ENCODE results near the gene LRP1B.

LRP1B gene

DNA sequence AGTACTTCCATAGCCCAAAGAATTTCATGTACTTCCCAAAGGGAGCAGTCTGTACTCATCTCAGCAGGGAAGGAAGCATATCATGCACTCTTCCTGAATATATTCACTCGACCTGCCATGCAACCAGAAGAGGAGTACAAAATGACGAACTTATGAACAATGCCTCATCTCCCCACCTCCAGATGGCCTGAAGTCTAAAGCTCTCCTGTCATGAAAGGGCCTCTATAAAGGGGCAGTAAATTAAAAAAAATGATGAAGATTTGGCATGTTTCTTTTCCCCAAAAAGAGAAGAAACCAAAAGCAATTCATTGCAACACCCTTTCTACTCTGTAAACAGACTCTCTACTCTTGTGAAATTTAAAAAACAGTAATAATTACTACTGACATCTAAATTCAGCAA, 1601.1 kb downstream of the LRP1B start:
- no peaks in the 10 kb centered on the region for H3K9me3 ChIP-seq (ENCODE audit: control insufficient read depth, insufficient read depth, low read depth, low read length)
- no peaks in the 10 kb centered on the region for H3K36me3 ChIP-seq (ENCODE audit: control insufficient read depth, insufficient read depth, low read length)
- no peak overlapping the region for H3K27ac ChIP-seq (ENCODE audit: low read depth, low read length)
- H3K9ac ChIP-seq (ENCODE audit: low read length): no peak overlapping the region
- H3K4me3 ChIP-seq (ENCODE audit: low read depth, low read length): no peak overlapping the region
- no peaks in the 10 kb centered on the region for H3K27me3 ChIP-seq (ENCODE audit: control insufficient read depth, insufficient read depth, low read length)
- H3K4me1 ChIP-seq (ENCODE audit: control insufficient read depth, insufficient read depth, low read length): no peaks in the 10 kb centered on the region

GRCh38 chr2:140528982-140529381, 1601.8 kb downstream of the LRP1B start:
- Histone ChIP-seq H3K9me3 (ENCODE audit: control insufficient read depth, insufficient read depth, low read depth, low read length) (no peaks in the 10 kb centered on the region), H3K27ac (ENCODE audit: low read depth, low read length) (no peak overlapping the region), H3K4me1 (ENCODE audit: control insufficient read depth, insufficient read depth, low read length) (no peaks in the 10 kb centered on the region), H3K36me3 (ENCODE audit: control insufficient read depth, insufficient read depth, low read length) (no peaks in the 10 kb centered on the region), H3K27me3 (ENCODE audit: control insufficient read depth, insufficient read depth, low read length) (no peaks in the 10 kb centered on the region), H3K4me3 (ENCODE audit: low read depth, low read length) (no peak overlapping the region), H3K9ac (ENCODE audit: low read length) (no peak overlapping the region)

DNA sequence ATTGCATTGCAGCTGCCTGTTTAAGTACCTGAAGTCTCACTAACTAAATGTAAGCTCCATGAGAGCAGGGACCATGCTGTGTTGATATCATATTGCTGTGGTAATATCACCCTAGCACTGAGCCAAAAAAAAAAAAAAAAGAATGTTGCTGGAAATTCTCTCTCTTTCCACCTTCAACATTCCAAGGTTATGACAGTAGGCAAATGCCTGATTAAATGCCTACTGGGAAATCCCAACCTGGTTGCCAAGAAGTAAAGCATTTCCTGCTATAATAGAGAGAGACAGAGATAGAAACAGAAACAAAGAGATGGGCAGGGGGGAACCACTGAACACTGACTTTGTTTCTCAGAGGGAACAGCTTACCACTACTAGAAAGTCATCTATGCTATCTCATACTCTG, 1604.2 kb downstream of the LRP1B start:
- Histone ChIP-seq H3K36me3 (ENCODE audit: control insufficient read depth, insufficient read depth, low read length) (no peaks in the 10 kb centered on the region), H3K27ac (ENCODE audit: low read depth, low read length) (no peak overlapping the region)

GRCh38 chr2:140512106-140512505, 1618.7 kb downstream of the LRP1B start:
- Histone ChIP-seq H3K4me3 (ENCODE audit: low read depth, low read length) (no peak overlapping the region), H3K36me3 (ENCODE audit: control insufficient read depth, insufficient read depth, low read length) (no peaks in the 10 kb centered on the region), H3K27ac (ENCODE audit: low read depth, low read length) (no peak overlapping the region), H3K27me3 (ENCODE audit: control insufficient read depth, insufficient read depth, low read length) (no peaks in the 10 kb centered on the region), H3K9ac (ENCODE audit: low read length) (no peak overlapping the region), H3K9me3 (ENCODE audit: control insufficient read depth, insufficient read depth, low read depth, low read length) (no peaks in the 10 kb centered on the region), H3K4me1 (ENCODE audit: control insufficient read depth, insufficient read depth, low read length) (no peaks in the 10 kb centered on the region)

More for the DNA sequence above, 1604.2 kb downstream of the LRP1B start:
- Histone ChIP-seq H3K4me1 (ENCODE audit: control insufficient read depth, insufficient read depth, low read length) (no peaks in the 10 kb centered on the region), H3K4me3 (ENCODE audit: low read depth, low read length) (no peak overlapping the region), H3K27me3 (ENCODE audit: control insufficient read depth, insufficient read depth, low read length) (no peaks in the 10 kb centered on the region), H3K9me3 (ENCODE audit: control insufficient read depth, insufficient read depth, low read depth, low read length) (no peaks in the 10 kb centered on the region), H3K9ac (ENCODE audit: low read length) (no peak overlapping the region)

GRCh38 chr2:140509765-140510164, 1621.1 kb downstream of the LRP1B start:
- no peaks in the 10 kb centered on the region for H3K27me3 ChIP-seq (ENCODE audit: control insufficient read depth, insufficient read depth, low read length)
- H3K36me3 ChIP-seq (ENCODE audit: control insufficient read depth, insufficient read depth, low read length): no peaks in the 10 kb centered on the region
- no peak overlapping the region for H3K9ac ChIP-seq (ENCODE audit: low read length)
- H3K4me3 ChIP-seq (ENCODE audit: low read depth, low read length): no peak overlapping the region
- H3K4me1 ChIP-seq (ENCODE audit: control insufficient read depth, insufficient read depth, low read length): no peaks in the 10 kb centered on the region
- no peaks in the 10 kb centered on the region for H3K9me3 ChIP-seq (ENCODE audit: control insufficient read depth, insufficient read depth, low read depth, low read length)
- no peak overlapping the region for H3K27ac ChIP-seq (ENCODE audit: low read depth, low read length)

DNA sequence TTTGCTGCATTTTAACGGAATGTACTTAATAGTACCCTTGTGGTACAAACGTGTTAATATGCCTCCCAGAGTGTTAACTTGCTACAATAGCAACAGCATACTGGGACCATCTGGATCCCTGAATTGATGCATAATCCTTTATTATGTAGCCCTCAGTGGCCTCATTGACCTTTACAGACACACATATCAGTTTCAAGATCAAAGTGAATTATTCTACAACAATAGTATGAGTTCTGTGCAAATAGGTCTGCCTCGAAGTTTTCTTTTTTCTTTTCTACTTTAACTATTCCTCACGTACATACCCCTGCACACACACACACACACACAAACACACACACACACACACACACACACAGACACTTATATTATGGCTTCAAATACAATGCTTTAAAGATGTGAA, 1622.1 kb downstream of the LRP1B start:
- Histone ChIP-seq H3K4me3 (ENCODE audit: low read depth, low read length) (no peak overlapping the region), H3K36me3 (ENCODE audit: control insufficient read depth, insufficient read depth, low read length) (no peaks in the 10 kb centered on the region), H3K4me1 (ENCODE audit: control insufficient read depth, insufficient read depth, low read length) (no peaks in the 10 kb centered on the region), H3K27ac (ENCODE audit: low read depth, low read length) (no peak overlapping the region), H3K9ac (ENCODE audit: low read length) (no peak overlapping the region), H3K27me3 (ENCODE audit: control insufficient read depth, insufficient read depth, low read length) (no peaks in the 10 kb centered on the region), H3K9me3 (ENCODE audit: control insufficient read depth, insufficient read depth, low read depth, low read length) (no peaks in the 10 kb centered on the region)

GRCh38 chr2:140506606-140507005, 1624.2 kb downstream of the LRP1B start:
- no peaks in the 10 kb centered on the region for H3K27me3 ChIP-seq (ENCODE audit: control insufficient read depth, insufficient read depth, low read length)
- H3K4me1 ChIP-seq (ENCODE audit: control insufficient read depth, insufficient read depth, low read length): no peaks in the 10 kb centered on the region
- no peak overlapping the region for H3K27ac ChIP-seq (ENCODE audit: low read depth, low read length)
- H3K9me3 ChIP-seq (ENCODE audit: control insufficient read depth, insufficient read depth, low read depth, low read length): no peaks in the 10 kb centered on the region
- H3K9ac ChIP-seq (ENCODE audit: low read length): no peak overlapping the region
- H3K36me3 ChIP-seq (ENCODE audit: control insufficient read depth, insufficient read depth, low read length): no peaks in the 10 kb centered on the region
- no peak overlapping the region for H3K4me3 ChIP-seq (ENCODE audit: low read depth, low read length)

DNA sequence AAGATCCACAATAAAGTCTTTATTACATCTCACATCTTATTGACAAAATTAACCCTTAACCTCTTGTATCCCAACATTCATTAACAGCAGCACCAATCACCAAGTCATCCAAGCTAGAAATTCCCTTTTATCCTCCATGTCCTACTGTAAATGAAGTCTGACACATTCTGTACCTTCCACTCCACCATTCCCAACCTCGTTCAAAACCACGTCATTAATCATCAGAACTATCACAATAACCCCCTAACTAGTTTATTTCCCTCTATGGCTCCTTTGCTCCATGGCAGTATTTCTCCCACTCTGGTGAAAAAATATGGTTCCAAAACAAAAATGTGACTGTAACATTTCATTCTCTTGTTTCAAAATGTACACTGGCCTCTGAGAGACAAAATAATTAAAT, 1626.2 kb downstream of the LRP1B start:
- no peak overlapping the region for H3K4me3 ChIP-seq (ENCODE audit: low read depth, low read length)
- no peak overlapping the region for H3K27ac ChIP-seq (ENCODE audit: low read depth, low read length)

DNA sequence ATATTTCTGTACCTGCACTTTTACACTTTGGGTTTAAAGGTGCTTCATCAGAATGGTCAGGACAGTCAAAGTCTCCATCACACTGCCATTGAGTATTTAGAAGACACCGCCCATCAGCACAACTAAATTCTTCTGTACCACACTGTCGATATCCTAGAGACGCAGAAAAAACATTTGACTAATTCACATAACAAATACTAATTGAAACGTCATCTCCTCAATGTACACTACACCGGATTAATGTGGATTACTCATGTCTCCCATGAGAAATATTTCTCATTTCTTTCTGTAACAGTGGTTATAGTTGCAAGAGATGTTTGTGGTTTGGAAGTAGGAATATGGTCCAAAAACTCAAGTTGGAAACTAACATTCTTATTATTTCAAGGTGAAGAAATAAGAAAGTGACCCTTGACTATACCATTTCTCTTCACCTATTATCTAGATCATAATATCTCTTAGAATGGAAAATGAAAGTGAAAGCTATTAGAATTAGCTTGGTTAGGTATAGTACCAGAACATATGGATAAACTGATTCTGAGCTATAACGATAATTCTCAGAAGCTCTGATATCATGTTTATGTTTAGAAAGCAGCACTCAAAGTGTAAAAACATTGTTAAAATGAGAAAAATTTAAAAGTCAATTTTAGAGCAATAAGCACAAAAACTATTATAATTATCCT, 1627.7 kb downstream of the LRP1B start:
- H3K27me3 ChIP-seq (ENCODE audit: control insufficient read depth, insufficient read depth, low read length): no peaks in the 10 kb centered on the region
- no peak overlapping the region for H3K4me3 ChIP-seq (ENCODE audit: low read depth, low read length)
- no peaks in the 10 kb centered on the region for H3K36me3 ChIP-seq (ENCODE audit: control insufficient read depth, insufficient read depth, low read length)
- no peaks in the 10 kb centered on the region for H3K4me1 ChIP-seq (ENCODE audit: control insufficient read depth, insufficient read depth, low read length)
- no peak overlapping the region for H3K9ac ChIP-seq (ENCODE audit: low read length)
- H3K9me3 ChIP-seq (ENCODE audit: control insufficient read depth, insufficient read depth, low read depth, low read length): no peaks in the 10 kb centered on the region
- H3K27ac ChIP-seq (ENCODE audit: low read depth, low read length): no peak overlapping the region

More for the DNA sequence above, 1626.2 kb downstream of the LRP1B start:
- no peaks in the 10 kb centered on the region for H3K4me1 ChIP-seq (ENCODE audit: control insufficient read depth, insufficient read depth, low read length)
- H3K27me3 ChIP-seq (ENCODE audit: control insufficient read depth, insufficient read depth, low read length): no peaks in the 10 kb centered on the region
- H3K36me3 ChIP-seq (ENCODE audit: control insufficient read depth, insufficient read depth, low read length): no peaks in the 10 kb centered on the region
- no peak overlapping the region for H3K9ac ChIP-seq (ENCODE audit: low read length)
- no peaks in the 10 kb centered on the region for H3K9me3 ChIP-seq (ENCODE audit: control insufficient read depth, insufficient read depth, low read depth, low read length)

DNA sequence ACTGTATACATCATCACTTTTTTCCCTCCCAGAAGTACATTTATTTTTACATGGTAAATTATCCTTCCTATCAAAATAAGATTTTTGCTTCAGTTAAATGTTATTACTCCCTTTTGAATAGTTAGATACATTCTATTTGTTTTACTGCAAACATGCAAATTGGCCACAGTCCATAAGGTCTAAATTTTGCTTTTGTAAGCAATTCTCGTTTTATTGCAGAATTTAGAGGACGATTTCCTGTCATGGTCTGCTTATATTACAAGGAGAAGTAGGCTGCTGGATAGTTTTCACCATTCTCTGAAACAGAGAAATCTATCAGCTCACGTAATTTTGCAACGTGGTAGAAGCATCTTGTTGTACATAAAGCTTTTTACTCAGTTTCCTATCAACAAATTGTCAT, 1632.5 kb downstream of the LRP1B start:
- Histone ChIP-seq H3K27ac (ENCODE audit: low read depth, low read length) (no peak overlapping the region), H3K9me3 (ENCODE audit: control insufficient read depth, insufficient read depth, low read depth, low read length) (no peaks in the 10 kb centered on the region), H3K4me3 (ENCODE audit: low read depth, low read length) (no peak overlapping the region), H3K4me1 (ENCODE audit: control insufficient read depth, insufficient read depth, low read length) (no peaks in the 10 kb centered on the region), H3K9ac (ENCODE audit: low read length) (no peak overlapping the region), H3K27me3 (ENCODE audit: control insufficient read depth, insufficient read depth, low read length) (no peaks in the 10 kb centered on the region), H3K36me3 (ENCODE audit: control insufficient read depth, insufficient read depth, low read length) (no peaks in the 10 kb centered on the region)

DNA sequence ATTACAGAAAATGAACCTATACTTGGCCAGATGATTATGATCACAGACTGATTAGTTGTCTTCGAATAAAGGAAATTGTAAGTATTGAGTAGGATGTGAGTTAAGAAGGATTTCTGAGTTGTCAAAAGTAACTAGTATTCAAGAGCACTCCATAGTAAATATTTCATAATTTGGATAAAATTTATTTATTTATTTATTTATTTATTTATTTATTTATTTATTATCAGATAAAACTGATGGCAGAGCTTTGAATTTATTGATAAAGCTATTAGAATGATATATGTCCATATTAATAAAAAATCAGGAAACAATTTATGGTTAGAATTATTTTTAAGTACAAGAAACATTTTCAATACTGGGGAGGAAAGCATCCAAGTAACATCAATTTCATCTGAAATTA, 1634.1 kb downstream of the LRP1B start:
- no peaks in the 10 kb centered on the region for H3K36me3 ChIP-seq (ENCODE audit: control insufficient read depth, insufficient read depth, low read length)
- no peak overlapping the region for H3K9ac ChIP-seq (ENCODE audit: low read length)
- no peak overlapping the region for H3K4me3 ChIP-seq (ENCODE audit: low read depth, low read length)
- H3K27ac ChIP-seq (ENCODE audit: low read depth, low read length): no peak overlapping the region
- H3K27me3 ChIP-seq (ENCODE audit: control insufficient read depth, insufficient read depth, low read length): no peaks in the 10 kb centered on the region
- no peaks in the 10 kb centered on the region for H3K4me1 ChIP-seq (ENCODE audit: control insufficient read depth, insufficient read depth, low read length)
- no peaks in the 10 kb centered on the region for H3K9me3 ChIP-seq (ENCODE audit: control insufficient read depth, insufficient read depth, low read depth, low read length)

- H3K9me3 ChIP-seq (ENCODE audit: control insufficient read depth, insufficient read depth, low read depth, low read length): no peaks in the 10 kb centered on the region
- H3K36me3 ChIP-seq (ENCODE audit: control insufficient read depth, insufficient read depth, low read length): no peaks in the 10 kb centered on the region
- no peaks in the 10 kb centered on the region for H3K27me3 ChIP-seq (ENCODE audit: control insufficient read depth, insufficient read depth, low read length)
- H3K4me1 ChIP-seq (ENCODE audit: control insufficient read depth, insufficient read depth, low read length): no peaks in the 10 kb centered on the region
- H3K4me3 ChIP-seq (ENCODE audit: low read depth, low read length): no peak overlapping the region
- no peak overlapping the region for H3K27ac ChIP-seq (ENCODE audit: low read depth, low read length)
- no peak overlapping the region for H3K9ac ChIP-seq (ENCODE audit: low read length)
Measured at GRCh38 chr2:140491876-140492275, 1638.9 kb downstream of the LRP1B start.
